Lung (tissue), 12 donors: ENCODE results near the gene ZNF296. TPM values are rescaled to one million over a fixed set of nuclear protein-coding genes. Genes with fewer than 3 reads are reported as not detected.

ENCODE experiments used
- ATAC-seq: fragments of 200-7000 bp; cut with Tn5 transposase; one replicate; pipeline ENCODE4 v1.9.1; 2020; ENCODE audit warnings: moderate number of reproducible peaks; ENCODE audit not compliant: insufficient read depth, low FRiP score
- DNase-seq, 3 donors: peaks; one replicate each; pipeline ENCODE4 v3.0.0-alpha.2; 2013 to 2017
- H3K27ac ChIP-seq, 2 donors: one replicate each; pipeline ENCODE4 v1.5.1; 2013; ENCODE audit warnings: mild to moderate bottlenecking in 2 of 2, moderate library complexity in 2 of 2, control low read depth in 1 of 2, inconsistent platforms in 1 of 2, low read depth in 1 of 2, low read length in 1 of 2
- H3K27me3 ChIP-seq, 3 donors: one replicate each; pipeline ENCODE4 v1.5.1; 2013; ENCODE audit warnings: low read length in 2 of 3; ENCODE audit not compliant: control insufficient read depth in 3 of 3, insufficient read depth in 3 of 3
- H3K36me3 ChIP-seq, 4 donors: one replicate each; pipeline ENCODE4 v1.5.1; 2013; ENCODE audit warnings: low read length in 4 of 4, mild to moderate bottlenecking in 1 of 4, moderate library complexity in 1 of 4; ENCODE audit not compliant: control insufficient read depth in 4 of 4, insufficient read depth in 4 of 4
- H3K4me1 ChIP-seq, 5 donors: one replicate each; pipeline ENCODE4 v1.5.1; 2013; ENCODE audit warnings: low read length in 5 of 5, mild to moderate bottlenecking in 2 of 5, moderate library complexity in 1 of 5; ENCODE audit not compliant: control insufficient read depth in 5 of 5, insufficient read depth in 5 of 5
- H3K4me3 ChIP-seq: one replicate; pipeline ENCODE4 v1.5.1; 2013; ENCODE audit warnings: mild to moderate bottlenecking, control low read depth, moderate library complexity
- H3K9ac ChIP-seq, 2 donors: one replicate each; pipeline ENCODE4 v1.5.1; 2013; ENCODE audit warnings: low read length in 2 of 2, control low read depth in 1 of 2; ENCODE audit not compliant: insufficient read depth in 1 of 2
- H3K9me3 ChIP-seq, 4 donors: one replicate each; pipeline ENCODE4 v1.5.1; 2013; ENCODE audit warnings: low read length in 3 of 4, mild to moderate bottlenecking in 1 of 4, moderate library complexity in 1 of 4; ENCODE audit not compliant: control insufficient read depth in 4 of 4, insufficient read depth in 3 of 4
- WGBS, 2 donors: extraction: QIAGEN DNeasy Blood & Tissue Kit; methylation state at CpG; one replicate each; pipeline ENCODE4 v1.1.7; 2013; 5-methylcytosine and 5-hydroxymethylcytosine counted together
- polyA plus RNA-seq, 2 donors: library from polyadenylated mRNA; stranded (reverse); fragments of 200-250 nt; gene quantifications; one replicate each; pipeline ENCODE4 v1.2.1, GENCODE V29; 2013
- total RNA-seq, 2 donors: library from RNA; depleted of rRNA in 1 of 2; stranded (reverse); fragments of >200 nt in 1 of 2; gene quantifications; one replicate each; pipeline ENCODE4 v1.2.1, GENCODE V29; 2014 to 2021
- TF ChIP-seq, protein P1 (sequence below): IDR thresholded peaks from 2 replicates; pipeline ENCODE4 v1.5.1; 2012; ENCODE audit warnings: mild to moderate bottlenecking; ENCODE audit errors: control extremely low read depth, extremely low read depth
- donor health status: control.
- donor health status: control.
- donor health status: Bipolar disorder and iron deficiency.
- donor health status: healthy.
- donor health status: DM: yes; HTN: yes; CAD: no.

The ZNF296 gene
- total and polyA plus RNA-seq, 4 donors, result 0.43 to 3.9 (median 2.8) TPM

GRCh38 chr19:45094707-45095106 is 18.4 kb upstream of the ZNF296 start:
- peaks cover 9 to 39% (median 34%) of the 10 kb centered on the region in 5 donors for H3K4me1 ChIP-seq
- H3K4me3 ChIP-seq, result no peak overlapping the region
- peak overlapping the region in 1 of 2 donors; percentile 30 for H3K9ac ChIP-seq
- TF ChIP-seq, protein P1, sequence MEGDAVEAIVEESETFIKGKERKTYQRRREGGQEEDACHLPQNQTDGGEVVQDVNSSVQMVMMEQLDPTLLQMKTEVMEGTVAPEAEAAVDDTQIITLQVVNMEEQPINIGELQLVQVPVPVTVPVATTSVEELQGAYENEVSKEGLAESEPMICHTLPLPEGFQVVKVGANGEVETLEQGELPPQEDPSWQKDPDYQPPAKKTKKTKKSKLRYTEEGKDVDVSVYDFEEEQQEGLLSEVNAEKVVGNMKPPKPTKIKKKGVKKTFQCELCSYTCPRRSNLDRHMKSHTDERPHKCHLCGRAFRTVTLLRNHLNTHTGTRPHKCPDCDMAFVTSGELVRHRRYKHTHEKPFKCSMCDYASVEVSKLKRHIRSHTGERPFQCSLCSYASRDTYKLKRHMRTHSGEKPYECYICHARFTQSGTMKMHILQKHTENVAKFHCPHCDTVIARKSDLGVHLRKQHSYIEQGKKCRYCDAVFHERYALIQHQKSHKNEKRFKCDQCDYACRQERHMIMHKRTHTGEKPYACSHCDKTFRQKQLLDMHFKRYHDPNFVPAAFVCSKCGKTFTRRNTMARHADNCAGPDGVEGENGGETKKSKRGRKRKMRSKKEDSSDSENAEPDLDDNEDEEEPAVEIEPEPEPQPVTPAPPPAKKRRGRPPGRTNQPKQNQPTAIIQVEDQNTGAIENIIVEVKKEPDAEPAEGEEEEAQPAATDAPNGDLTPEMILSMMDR, result no peak
- ATAC-seq, result no peak
- DNase-seq, result no peak
- peaks cover 0 to 4% (median 1%) of the 10 kb centered on the region in 4 donors for H3K36me3 ChIP-seq
- H3K27ac ChIP-seq, result no peak overlapping the region
- no peaks in the 10 kb centered on the region for H3K27me3 ChIP-seq
- 82 to 91% methylated on average over 5 of the region's 5 CpGs for WGBS, 2 donors
- no peaks in the 10 kb centered on the region for H3K9me3 ChIP-seq

GRCh38 chr19:45094137-45094536 is 17.9 kb upstream of the ZNF296 start:
- peak overlapping the region in 1 of 2 donors; percentile 76 for H3K9ac ChIP-seq
- no peaks in the 10 kb centered on the region for H3K27me3 ChIP-seq
- no peak overlapping the region for H3K27ac ChIP-seq
- DNase-seq (no peak), ATAC-seq (no peak)
- peaks cover 0 to 4% (median 1%) of the 10 kb centered on the region in 4 donors for H3K36me3 ChIP-seq
- peak overlapping the region; percentile 96 for H3K4me3 ChIP-seq
- H3K4me1 ChIP-seq, result peaks cover 9 to 36% (median 30%) of the 10 kb centered on the region in 5 donors
- no peaks in the 10 kb centered on the region for H3K9me3 ChIP-seq
- 53 to 54% methylated on average over 9 of the region's 9 CpGs for WGBS, 2 donors
- TF ChIP-seq, protein P1, result no peak

GRCh38 chr19:45092747-45093678 is 16.7 kb upstream of the ZNF296 start, which contains the start of gene PPP1R37:
PPP1R37 (plus strand) TSS chr19:45093179; CDS start chr19:45093326, 147 bp downstream.
- peak; percentile 96 to 99 (median 98) for DNase-seq
- Histone ChIP-seq H3K27me3 (no peaks in the 10 kb centered on the region), H3K4me3 (peak within 1 kb of the TSS; percentile 96), H3K9me3 (no peaks in the 10 kb centered on the region), H3K36me3 (peaks cover 0 to 7% (median 2%) of the 10 kb centered on the region in 4 donors), H3K9ac (peak within 1 kb of the TSS; percentile 76 to 82), H3K27ac (peak within 1 kb of the TSS; percentile 69 to 96), H3K4me1 (peaks cover 9 to 30% (median 22%) of the 10 kb centered on the region in 5 donors)
- 0% methylated on average over 85 to 103 of the region's 103 CpGs for WGBS, 2 donors
- TF ChIP-seq, protein P1, result no peak
- peak; percentile 88 for ATAC-seq
